Keratinocyte (primary cell): Measurements from ENCODE around the gene CADM2. TPM values are rescaled to one million over a fixed set of nuclear protein-coding genes. Genes with fewer than 3 reads are reported as not detected.

Source experiments
- DNase-seq: peaks from one replicate; pipeline ENCODE4 v3.0.0-alpha.2; 2011; ENCODE audit warnings: low read depth, missing footprints, low spot score
- FAIRE-seq: peaks from 2 replicates; lab custom pipeline; 2011; peaks lifted over from hg19 to GRCh38; lab: Jason Lieb, UNC
- H2AFZ ChIP-seq: 2 replicates; pipeline ENCODE4 v1.6.0; 2012; ENCODE audit warnings: low read length, control low read depth, inconsistent platforms; ENCODE audit not compliant: control insufficient read depth
- H3K27ac ChIP-seq: 2 replicates; pipeline ENCODE4 v1.5.1; 2011; ENCODE audit warnings: low read length; ENCODE audit not compliant: control insufficient read depth, insufficient read depth
- H3K27me3 ChIP-seq: 3 replicates; pipeline ENCODE4 v1.6.0; 2011; ENCODE audit warnings: low read length; ENCODE audit not compliant: control insufficient read depth, insufficient read depth; ENCODE audit errors: extremely low read depth
- H3K36me3 ChIP-seq, 2 experiments: 2 replicates in 1 of 2; 3 replicates in 1 of 2; pipeline ENCODE4 v1.5.1; 2011; ENCODE audit warnings: low read length in 2 of 2, mild to moderate bottlenecking in 1 of 2; ENCODE audit not compliant: control insufficient read depth in 2 of 2, insufficient read depth in 2 of 2; ENCODE audit errors: extremely low read depth in 1 of 2
- H3K4me1 ChIP-seq: 3 replicates; pipeline ENCODE4 v1.5.1; 2011; ENCODE audit warnings: low read length; ENCODE audit not compliant: control insufficient read depth, insufficient read depth; ENCODE audit errors: extremely low read depth
- H3K4me2 ChIP-seq: 3 replicates; pipeline ENCODE4 v1.6.0; 2011; ENCODE audit warnings: low read depth, low read length; ENCODE audit not compliant: control insufficient read depth, insufficient read depth; ENCODE audit errors: extremely low read depth
- H3K4me3 ChIP-seq, 3 experiments: fragments of 200-600 bp in 1 of 3; sonication (generic) in 1 of 3; 2 replicates in 2 of 3; 3 replicates in 1 of 3; pipeline ENCODE4 v1.5.1; 2011 to 2016; ENCODE audit warnings: low read length in 3 of 3, mild to moderate bottlenecking in 3 of 3, control low read depth in 2 of 3, inconsistent platforms in 1 of 3, low read depth in 1 of 3, mixed read lengths in 1 of 3, mixed run types in 1 of 3, moderate library complexity in 1 of 3; ENCODE audit not compliant: control insufficient read depth in 2 of 3, insufficient read depth in 2 of 3; ENCODE audit errors: extremely low read depth in 1 of 3
- H3K79me2 ChIP-seq: 2 replicates; pipeline ENCODE4 v1.6.0; 2012; ENCODE audit warnings: low read length; ENCODE audit not compliant: control insufficient read depth, insufficient read depth
- H3K9ac ChIP-seq: 3 replicates; pipeline ENCODE4 v1.6.0; 2011; ENCODE audit warnings: low read length; ENCODE audit not compliant: control insufficient read depth, insufficient read depth; ENCODE audit errors: extremely low read depth
- H3K9me1 ChIP-seq: 3 replicates; pipeline ENCODE4 v1.6.0; 2011; ENCODE audit warnings: low read length; ENCODE audit not compliant: control insufficient read depth, insufficient read depth; ENCODE audit errors: extremely low read depth
- H3K9me3 ChIP-seq: 2 replicates; pipeline ENCODE4 v1.5.1; 2012; ENCODE audit warnings: low read depth, low read length; ENCODE audit not compliant: control insufficient read depth
- H4K20me1 ChIP-seq: 3 replicates; pipeline ENCODE4 v1.6.0; 2011; ENCODE audit warnings: low read length; ENCODE audit not compliant: control insufficient read depth, insufficient read depth; ENCODE audit errors: extremely low read depth
- CTCF ChIP-seq, 3 experiments: IDR thresholded peaks in 1 of 3; conservative IDR thresholded peaks in 1 of 3; optimal IDR thresholded peaks in 1 of 3; 2 replicates in 2 of 3; 3 replicates in 1 of 3; pipeline versions ENCODE3 to v1.5.1; 2011; ENCODE audit warnings: low read length in 3 of 3, mild to moderate bottlenecking in 3 of 3, moderate library complexity in 2 of 3, control low read depth in 1 of 3, inconsistent platforms in 1 of 3; ENCODE audit not compliant: insufficient read depth in 2 of 3; ENCODE audit errors: extremely low read depth in 1 of 3
- EZH2 ChIP-seq: IDR thresholded peaks from one replicate; pipeline ENCODE4 v1.6.1; 2012; ENCODE audit warnings: inconsistent platforms, mild to moderate bottlenecking, low read length, moderate library complexity
- dilution Hi-C: fragments of 300-500 bp; cut with MboI; formaldehyde crosslinking; loops from one replicate; pipeline ENCODE4 v1.7.0; 2020; ENCODE audit warnings: low sequenced_read_pairs; ENCODE audit not compliant: extremely low pct_ligation_motif_present
- polyA plus RNA-seq, 5 experiments: library from polyadenylated mRNA; depleted of rRNA in 3 of 5; stranded (reverse) in 3 of 5; stranded (forward) in 1 of 5; unstranded in 1 of 5; fragments of >200 nt; gene quantifications; 1 replicate in 1 of 5; 2 replicates in 3 of 5; 3 replicates in 1 of 5; pipeline versions ENCODE4 v1.2.1 to v1.2.3, GENCODE V29; 2011 to 2012; ENCODE audit warnings: missing spikeins in 2 of 5, low read depth in 1 of 5, low replicate concordance in 1 of 5

The CADM2 gene
- polyA plus RNA-seq, 1 donor (not counting 4 experiments of a cell fraction or from before 2014, with no cell fraction given) = not detected

- no peaks in the 10 kb centered on the region for H3K4me1 ChIP-seq
- no peaks in the 10 kb centered on the region for H3K9me1 ChIP-seq
- dilution Hi-C loops = no loop called here
- no peak overlapping the region for H3K4me2 ChIP-seq
- no peak overlapping the region for H3K27ac ChIP-seq
- TF ChIP-seq CTCF (optimal IDR thresholded peaks at IDR 0.05 in 1 of 3, IDR thresholded peaks at IDR 0.05 in 1 of 3, conservative IDR thresholded peaks at IDR 0.05 in 1 of 3; ENCODE audit: extremely low read depth in 1 of 3, insufficient read depth in 2 of 3, low read length in 3 of 3) (no peak), EZH2 (no peak)
- H3K9me3 ChIP-seq = no peaks in the 10 kb centered on the region
- no peaks in the 10 kb centered on the region for H3K36me3 ChIP-seq
- no peak overlapping the region for H2AFZ ChIP-seq
- H3K79me2 ChIP-seq = no peaks in the 10 kb centered on the region
- H4K20me1 ChIP-seq = no peaks in the 10 kb centered on the region
- no peaks in the 10 kb centered on the region for H3K27me3 ChIP-seq
- H3K9ac ChIP-seq = no peak overlapping the region
- no peak for DNase-seq
- H3K4me3 ChIP-seq = no peak overlapping the region
- FAIRE-seq = no peak
These were observed 1092.3 kb downstream of the CADM2 start for GRCh38 chr3:86051058-86051457.

- Histone ChIP-seq H3K4me1 (no peaks in the 10 kb centered on the region), H2AFZ (no peak overlapping the region), H3K9me1 (no peaks in the 10 kb centered on the region), H3K36me3 (no peaks in the 10 kb centered on the region), H3K4me3 (no peak overlapping the region), H3K27me3 (no peaks in the 10 kb centered on the region), H3K27ac (no peak overlapping the region), H3K9me3 (no peaks in the 10 kb centered on the region), H3K79me2 (no peaks in the 10 kb centered on the region), H3K9ac (no peak overlapping the region), H3K4me2 (no peak overlapping the region), H4K20me1 (no peaks in the 10 kb centered on the region)
- dilution Hi-C loops = no loop called here
- TF ChIP-seq CTCF (optimal IDR thresholded peaks at IDR 0.05 in 1 of 3, IDR thresholded peaks at IDR 0.05 in 1 of 3, conservative IDR thresholded peaks at IDR 0.05 in 1 of 3; ENCODE audit: extremely low read depth in 1 of 3, insufficient read depth in 2 of 3, low read length in 3 of 3) (no peak), EZH2 (no peak)
- FAIRE-seq = no peak
- no peak for DNase-seq
These were observed 1097.2 kb downstream of the CADM2 start for GRCh38 chr3:86056032-86056431.
